HCT116 (cell line): ENCODE results near the gene APLN.

Experiments used
- CEBPB ChIP-seq: IDR thresholded peaks from 2 replicates; pipeline ENCODE4 v1.6.1; 2012; ENCODE audit warnings: low read depth
- EGR1 ChIP-seq: IDR thresholded peaks from 2 replicates; pipeline ENCODE4 v1.6.1; 2012; ENCODE audit warnings: low read depth
- EZH2 ChIP-seq: fragments of 200-600 bp; sonication (generic); IDR thresholded peaks from 2 replicates; pipeline ENCODE4 v1.6.1; 2017; ENCODE audit warnings: antibody characterized with exemption, mixed run types
- EZH2phosphoT487 ChIP-seq: fragments of 200-600 bp; IDR thresholded peaks from 2 replicates; pipeline ENCODE4 v1.6.1; 2018; ENCODE audit warnings: antibody characterized with exemption, borderline replicate concordance
- POLR2A ChIP-seq: IDR thresholded peaks from 2 replicates; pipeline ENCODE4 v1.7.0; 2011; ENCODE audit warnings: borderline replicate concordance; ENCODE audit not compliant: insufficient read depth, insufficient read length; ENCODE audit errors: extremely low read depth
- POLR2AphosphoS5 ChIP-seq: IDR thresholded peaks from 2 replicates; pipeline ENCODE4 v1.6.1; 2011; ENCODE audit warnings: mild to moderate bottlenecking, low read depth, low read length, moderate library complexity
- RAD21 ChIP-seq: IDR thresholded peaks from 2 replicates; pipeline ENCODE4 v1.6.1; 2012; ENCODE audit warnings: low read depth, mild to moderate bottlenecking
- SP1 ChIP-seq: IDR thresholded peaks from 2 replicates; pipeline ENCODE4 v1.6.1; 2012; ENCODE audit warnings: low read depth
- SRF ChIP-seq: IDR thresholded peaks from 2 replicates; pipeline ENCODE4 v1.6.1; 2012; ENCODE audit warnings: low read depth
- YY1 ChIP-seq: IDR thresholded peaks from 2 replicates; pipeline ENCODE4 v1.6.1; 2011; ENCODE audit warnings: low read length, low read depth, moderate library complexity, mild to moderate bottlenecking; ENCODE audit not compliant: insufficient replicate concordance; ENCODE audit errors: extremely low read depth
- ZFX ChIP-seq: fragments of 450-650 bp; IDR thresholded peaks from 2 replicates; pipeline ENCODE4 v1.6.1; 2017
- TF ChIP-seq, protein P1 (sequence below), 3 experiments: fragments of 200-600 bp in 1 of 3; sonication (generic) in 1 of 3; IDR thresholded peaks in 2 of 3; conservative IDR thresholded peaks in 1 of 3; 2 replicates each; pipeline ENCODE4 v1.5.1; 2012 to 2017; ENCODE audit warnings: low read depth in 2 of 3, low read length in 2 of 3, antibody characterized with exemption in 1 of 3, borderline replicate concordance in 1 of 3, control low read depth in 1 of 3, mild to moderate bottlenecking in 1 of 3, mixed read lengths in 1 of 3, mixed run types in 1 of 3, moderate library complexity in 1 of 3; ENCODE audit not compliant: insufficient read depth in 1 of 3

GRCh38 chrX:129704491-129704890, 49.7 kb upstream of the APLN start:
- TF ChIP-seq POLR2A (no peak), EZH2phosphoT487 (no peak), EGR1 (no peak), CEBPB (no peak), ZFX (no peak), EZH2 (no peak), YY1 (no peak), POLR2AphosphoS5 (no peak), SP1 (no peak), RAD21 (no peak), SRF (no peak)
- TF ChIP-seq, protein P1, sequence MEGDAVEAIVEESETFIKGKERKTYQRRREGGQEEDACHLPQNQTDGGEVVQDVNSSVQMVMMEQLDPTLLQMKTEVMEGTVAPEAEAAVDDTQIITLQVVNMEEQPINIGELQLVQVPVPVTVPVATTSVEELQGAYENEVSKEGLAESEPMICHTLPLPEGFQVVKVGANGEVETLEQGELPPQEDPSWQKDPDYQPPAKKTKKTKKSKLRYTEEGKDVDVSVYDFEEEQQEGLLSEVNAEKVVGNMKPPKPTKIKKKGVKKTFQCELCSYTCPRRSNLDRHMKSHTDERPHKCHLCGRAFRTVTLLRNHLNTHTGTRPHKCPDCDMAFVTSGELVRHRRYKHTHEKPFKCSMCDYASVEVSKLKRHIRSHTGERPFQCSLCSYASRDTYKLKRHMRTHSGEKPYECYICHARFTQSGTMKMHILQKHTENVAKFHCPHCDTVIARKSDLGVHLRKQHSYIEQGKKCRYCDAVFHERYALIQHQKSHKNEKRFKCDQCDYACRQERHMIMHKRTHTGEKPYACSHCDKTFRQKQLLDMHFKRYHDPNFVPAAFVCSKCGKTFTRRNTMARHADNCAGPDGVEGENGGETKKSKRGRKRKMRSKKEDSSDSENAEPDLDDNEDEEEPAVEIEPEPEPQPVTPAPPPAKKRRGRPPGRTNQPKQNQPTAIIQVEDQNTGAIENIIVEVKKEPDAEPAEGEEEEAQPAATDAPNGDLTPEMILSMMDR (IDR thresholded peaks at IDR 0.05 in 2 of 3, conservative IDR thresholded peaks at IDR 0.05 in 1 of 3; ENCODE audit: borderline replicate concordance in 1 of 3, insufficient read depth in 1 of 3, low read depth in 2 of 3, low read length in 2 of 3), result no peak
